Testis (tissue), 3 donors: ENCODE data around the gene PDS5B. TPM values are rescaled to one million over a fixed set of nuclear protein-coding genes. Genes with fewer than 3 reads are reported as not detected.

Experiments used
- DNase-seq: peaks from one replicate; pipeline ENCODE4 v3.0.0-alpha.2; 2019
- H3K27ac ChIP-seq, 2 donors: fragments of 200-600 bp; sonication (generic); one replicate each; pipeline ENCODE4 v1.5.1; 2019
- H3K27me3 ChIP-seq: fragments of 200-600 bp; sonication (generic); one replicate; pipeline ENCODE4 v1.5.1; 2019
- H3K36me3 ChIP-seq: fragments of 200-600 bp; sonication (generic); one replicate; pipeline ENCODE4 v1.5.1; 2017; ENCODE audit warnings: low read depth; ENCODE audit errors: missing control alignments
- H3K4me1 ChIP-seq: fragments of 200-600 bp; sonication (generic); one replicate; pipeline ENCODE4 v1.5.1; 2019
- H3K4me3 ChIP-seq, 2 donors: fragments of 200-600 bp; sonication (generic); one replicate each; pipeline ENCODE4 v1.5.1; 2017 to 2019
- H3K9me3 ChIP-seq: fragments of 200-600 bp; sonication (generic); one replicate; pipeline ENCODE4 v1.5.1; 2017
- CTCF ChIP-seq, 3 experiments: fragments of 450-650 bp in 2 of 3; fragments of 200-600 bp in 1 of 3; sonication (generic) in 1 of 3; IDR thresholded peaks; one replicate each; pipeline ENCODE4 v1.5.1; 2016 to 2019; ENCODE audit warnings: antibody characterized with exemption in 3 of 3, mild to moderate bottlenecking in 2 of 3, moderate library complexity in 1 of 3
- POLR2A ChIP-seq: fragments of 450-650 bp; IDR thresholded peaks from one replicate; pipeline ENCODE4 v1.6.1; 2017; ENCODE audit warnings: antibody characterized with exemption, mild to moderate bottlenecking, moderate library complexity
- WGBS, 2 donors: methylation state at CpG; one replicate each; pipeline ENCODE4 v1.1.5; 2018; 5-methylcytosine and 5-hydroxymethylcytosine counted together
- intact Hi-C: fragments of 100-400 bp; cut with DNase I; formaldehyde crosslinking; loops from one replicate; pipeline ENCODE4 v1.15.1; 2023; ENCODE audit warnings: low total_unique reads
- polyA plus RNA-seq: library from polyadenylated mRNA; stranded (reverse); fragments of 350-450 nt; fragmentation: Illumina TruSeq; extraction: RNeasy Lipid Tissue Mini Kit (QIAGEN cat#74804); gene quantifications from one replicate; pipeline ENCODE4 v1.2.3, GENCODE V29; 2014; ENCODE audit warnings: low read depth, low replicate concordance; ENCODE audit not compliant: insufficient read depth
- total RNA-seq, 2 donors: library from RNA; depleted of rRNA; stranded (reverse); fragments of >200 nt; gene quantifications; one replicate each; pipeline ENCODE4 v1.2.3, GENCODE V29; 2016

PDS5B gene
- total and polyA plus RNA-seq, 3 donors from 2014 or later: 19.0 to 52.4 (median 46.3) TPM

- no peak for TF ChIP-seq CTCF (IDR thresholded peaks at IDR 0.05)
- no peak for TF ChIP-seq POLR2A
- intact Hi-C loops: no loop called here
- Histone ChIP-seq H3K4me1 (peaks cover 5% of the 10 kb centered on the region), H3K27me3 (no peaks in the 10 kb centered on the region), H3K9me3 (no peaks in the 10 kb centered on the region), H3K36me3 (no peaks in the 10 kb centered on the region), H3K4me3 (no peak overlapping the region), H3K27ac (no peak overlapping the region)
- DNase-seq: no peak
These were observed 8.0 kb downstream of the PDS5B start for GRCh38 chr13:32594157-32594738.

GRCh38 chr13:32595306-32595705 is 9.1 kb downstream of the PDS5B start:
- intact Hi-C loops: loop anchor here (5.0 kb wide), 1 partner anchor 37 kb away; no protein-coding TSS in a partner anchor

GRCh38 chr13:32600890-32601289 is 14.6 kb downstream of the PDS5B start:
- no peak overlapping the region for H3K4me3 ChIP-seq
- H3K36me3 ChIP-seq: no peaks in the 10 kb centered on the region
- 62 to 72% methylated on average over 2 of the region's 2 CpGs for WGBS, 2 donors
- no peak overlapping the region for H3K27ac ChIP-seq
- no peaks in the 10 kb centered on the region for H3K27me3 ChIP-seq
- intact Hi-C loops: no loop called here
- no peaks in the 10 kb centered on the region for H3K4me1 ChIP-seq
- DNase-seq: no peak
- TF ChIP-seq CTCF (IDR thresholded peaks at IDR 0.05): no peak
- no peak for TF ChIP-seq POLR2A
- no peaks in the 10 kb centered on the region for H3K9me3 ChIP-seq

More at GRCh38 chr13:32595306-32595705, 9.1 kb downstream of the PDS5B start:
- TF ChIP-seq CTCF (IDR thresholded peaks at IDR 0.05): no peak
- no peak for TF ChIP-seq POLR2A
- Histone ChIP-seq H3K4me3 (no peak overlapping the region), H3K27me3 (no peaks in the 10 kb centered on the region), H3K4me1 (no peaks in the 10 kb centered on the region), H3K27ac (no peak overlapping the region), H3K36me3 (no peaks in the 10 kb centered on the region), H3K9me3 (no peaks in the 10 kb centered on the region)
- WGBS, 2 donors: 85 to 86% methylated on average over 2 of the region's 2 CpGs
- no peak for DNase-seq

GRCh38 chr13:32609428-32609827 is 23.2 kb downstream of the PDS5B start:
- Histone ChIP-seq H3K36me3 (no peaks in the 10 kb centered on the region), H3K27ac (no peak overlapping the region), H3K4me1 (no peaks in the 10 kb centered on the region), H3K27me3 (no peaks in the 10 kb centered on the region), H3K9me3 (no peaks in the 10 kb centered on the region), H3K4me3 (no peak overlapping the region)
- no peak for DNase-seq
- TF ChIP-seq CTCF (IDR thresholded peaks at IDR 0.05) (no peak), POLR2A (no peak)
- intact Hi-C loops: no loop called here
- WGBS, 2 donors: 81 to 82% methylated on average over 1 of the region's 1 CpG

GRCh38 chr13:32610538-32610937 is 24.3 kb downstream of the PDS5B start:
- H3K36me3 ChIP-seq: no peaks in the 10 kb centered on the region
- no peaks in the 10 kb centered on the region for H3K4me1 ChIP-seq
- H3K9me3 ChIP-seq: no peaks in the 10 kb centered on the region
- no peak overlapping the region for H3K27ac ChIP-seq
- TF ChIP-seq POLR2A: no peak
- no peak overlapping the region for H3K4me3 ChIP-seq
- 78 to 98% methylated on average over 1 of the region's 1 CpG for WGBS, 2 donors
- no peak for DNase-seq
- no peaks in the 10 kb centered on the region for H3K27me3 ChIP-seq
- intact Hi-C loops: no loop called here
